M059J (cell line): ENCODE data around the gene CCNT2. TPM values are rescaled to one million over a fixed set of nuclear protein-coding genes. Genes with fewer than 3 reads are reported as not detected.
"Not testable (repeated sequence)": the region's sequence is repeated elsewhere in the genome, so short reads cannot be mapped to it uniquely, and the experiment has no call there.

ENCODE experiments used
- DNase-seq: peaks from one replicate; pipeline ENCODE4 v3.0.0-alpha.2; 2012; ENCODE audit warnings: low read depth
- total RNA-seq: library from RNA; depleted of rRNA; stranded (reverse); fragments of >200 nt; shearing (Covaris generic); gene quantifications from 2 replicates; pipeline ENCODE4 v1.2.3, GENCODE V29; 2014

CCNT2 gene
- total RNA-seq, 1 experiment from 2014 or later: 11.7 TPM

DNA sequence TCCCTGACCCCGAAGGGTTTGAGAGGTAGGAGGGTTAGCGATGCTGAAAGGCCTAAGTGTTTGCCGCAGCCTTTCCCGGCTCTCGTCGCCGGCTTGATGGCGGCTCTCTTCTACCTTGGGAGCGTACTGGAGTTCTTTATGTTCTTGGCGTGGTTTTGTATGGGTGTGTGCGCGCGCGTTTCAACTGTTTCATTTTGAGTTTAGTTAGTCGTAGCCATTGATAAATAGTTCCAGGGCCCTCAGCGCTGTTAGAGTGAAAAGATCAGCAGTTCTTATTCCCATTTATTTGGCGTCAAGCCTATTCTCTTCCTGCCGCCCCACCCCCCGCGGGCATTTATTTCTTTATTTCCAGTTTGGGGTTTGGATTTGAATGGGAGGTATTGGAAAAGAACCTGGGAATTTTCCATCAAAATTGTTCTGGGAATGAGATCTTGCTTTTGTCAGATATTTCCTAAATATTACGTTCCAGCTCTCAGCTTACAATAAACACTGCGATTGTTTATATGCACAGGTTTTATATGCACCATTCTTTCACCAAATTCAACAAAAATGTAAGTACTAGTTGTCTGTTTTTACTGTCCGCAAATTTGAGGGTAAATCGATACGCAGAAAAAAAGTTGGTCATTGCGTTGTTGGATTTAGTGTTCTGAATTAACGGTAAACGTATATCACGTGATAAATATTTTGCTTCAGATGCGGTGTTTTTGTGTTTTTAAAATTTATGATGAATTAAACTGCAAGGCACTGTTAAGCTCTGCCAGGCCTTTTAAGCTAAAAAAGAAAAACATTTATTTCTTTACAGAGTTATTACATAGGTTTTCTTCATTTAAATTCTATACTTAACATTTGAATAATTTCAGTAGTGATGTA is 954 bp downstream of the CCNT2 start:
- DNase-seq: peak; percentile 45

DNA sequence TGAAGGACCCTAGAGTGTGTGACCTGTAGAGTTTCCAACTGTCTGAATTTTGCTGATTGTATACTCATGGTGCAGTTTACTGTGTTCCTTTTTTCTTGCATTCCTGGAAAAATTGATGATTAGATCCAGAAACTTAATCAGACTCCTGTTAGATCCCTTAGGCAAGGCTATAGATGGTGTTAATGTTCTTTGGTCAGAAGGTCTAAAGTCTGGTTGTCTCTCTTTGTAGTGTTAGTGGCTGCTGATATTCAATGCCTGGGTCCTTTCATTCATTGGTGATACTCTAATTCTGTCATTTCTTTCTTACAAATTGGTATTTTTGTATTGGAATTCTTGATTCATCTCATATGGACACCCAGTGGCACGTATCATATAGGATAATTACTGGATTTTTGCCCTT is 6.3 kb downstream of the CCNT2 start:
- no peak for DNase-seq

DNA sequence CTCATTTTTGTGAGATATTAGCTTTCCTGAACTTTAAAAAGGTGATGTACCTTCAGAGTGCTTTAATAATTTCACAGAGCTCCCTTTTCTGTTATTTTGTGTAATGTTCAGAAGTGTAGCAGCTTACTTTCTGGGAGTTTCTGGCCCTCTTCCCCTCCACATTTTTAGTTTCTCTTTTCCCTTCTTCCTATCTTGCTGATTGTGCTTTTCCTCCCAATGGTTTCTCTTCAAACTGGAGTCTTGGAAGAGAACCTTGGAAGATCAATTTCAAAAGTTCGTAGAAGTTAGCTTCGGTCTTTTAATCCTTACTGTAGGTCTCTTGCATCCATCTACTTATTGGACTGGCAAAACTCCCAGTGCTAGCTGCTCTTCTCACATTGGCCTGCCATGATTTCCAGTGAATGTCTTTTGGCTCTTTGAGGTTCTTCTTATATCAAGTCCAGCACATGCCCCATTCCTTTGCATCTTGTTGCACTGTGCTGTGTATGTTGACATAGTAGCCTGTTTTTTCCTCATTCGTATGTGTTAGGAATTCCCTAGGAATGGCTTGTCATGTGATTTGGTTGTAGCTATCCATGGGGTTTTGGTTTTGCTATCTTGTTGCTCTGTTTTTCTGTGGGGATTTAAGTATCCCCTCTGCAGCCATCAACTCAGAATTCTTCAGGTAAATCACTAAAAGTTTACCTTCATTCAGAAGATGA is 7.8 kb downstream of the CCNT2 start:
- no peak for DNase-seq

DNA sequence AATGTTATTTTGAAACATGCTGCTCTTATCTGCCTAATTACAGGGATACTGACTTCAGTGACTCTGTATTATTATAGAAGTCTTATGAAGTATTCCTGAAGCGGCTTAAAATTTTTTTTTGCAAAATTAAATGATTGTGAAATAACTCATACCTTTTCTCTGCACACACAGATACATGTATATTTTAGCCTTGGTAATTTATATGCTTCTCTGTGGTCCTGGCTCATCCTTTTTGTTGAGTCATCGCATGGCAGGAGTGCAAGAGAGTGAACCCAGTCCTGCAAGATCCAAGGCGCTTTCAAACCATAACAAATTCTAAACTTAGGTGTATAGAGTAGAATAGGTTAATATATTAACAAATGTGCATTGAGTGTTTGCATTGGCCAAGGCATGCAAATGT is 8.6 kb downstream of the CCNT2 start:
- peak; percentile 50 for DNase-seq

DNA sequence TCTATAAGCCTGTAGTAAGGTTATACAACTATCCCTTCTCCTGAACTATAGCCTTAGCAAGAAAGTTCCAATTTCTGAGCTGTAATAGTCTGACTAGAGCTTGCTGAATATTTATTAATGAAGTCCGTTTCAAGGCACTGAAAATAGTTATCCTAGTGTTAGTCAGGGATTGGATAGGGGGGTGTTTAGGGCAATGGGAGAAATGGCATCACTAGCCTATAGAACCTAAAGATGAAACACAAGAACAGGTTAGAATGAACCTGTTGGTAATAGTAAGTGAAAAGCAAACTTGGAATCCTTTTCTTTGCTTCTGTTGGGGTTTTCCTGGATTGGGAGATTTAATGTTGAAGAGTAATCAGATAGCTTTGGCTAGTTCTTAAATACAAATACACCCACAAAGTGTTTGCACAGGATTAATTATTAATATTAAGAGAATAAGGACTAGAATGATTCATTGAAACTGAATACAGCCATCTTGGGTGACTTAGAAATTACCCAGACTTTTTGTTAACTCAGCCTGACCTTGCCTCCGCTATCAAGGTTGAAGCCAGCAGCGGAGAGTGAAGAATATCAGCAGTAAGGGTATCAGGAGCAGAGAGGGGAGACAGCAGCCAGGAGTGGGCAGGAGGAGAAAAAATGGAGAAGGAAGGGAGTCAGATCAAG is 14.4 kb downstream of the CCNT2 start:
- DNase-seq: no peak

DNA sequence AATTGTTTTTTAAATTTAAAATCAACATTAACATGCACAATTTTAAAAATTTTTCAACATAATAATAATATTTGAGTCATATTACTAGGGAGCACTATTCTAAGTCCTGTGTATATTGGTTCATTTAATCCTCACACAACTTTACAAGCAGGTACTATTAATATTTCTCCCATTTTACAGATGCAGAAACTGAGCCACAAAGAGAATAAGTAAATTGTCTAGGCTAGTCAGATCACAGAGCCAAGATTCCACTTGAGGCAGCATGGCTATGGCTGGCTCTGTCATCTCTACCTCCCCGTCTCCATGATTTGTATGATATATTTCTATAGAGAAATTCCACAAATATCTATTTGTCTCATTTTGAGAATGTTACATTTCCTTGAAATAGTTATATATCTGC is 15.1 kb downstream of the CCNT2 start:
- DNase-seq: no peak

DNA sequence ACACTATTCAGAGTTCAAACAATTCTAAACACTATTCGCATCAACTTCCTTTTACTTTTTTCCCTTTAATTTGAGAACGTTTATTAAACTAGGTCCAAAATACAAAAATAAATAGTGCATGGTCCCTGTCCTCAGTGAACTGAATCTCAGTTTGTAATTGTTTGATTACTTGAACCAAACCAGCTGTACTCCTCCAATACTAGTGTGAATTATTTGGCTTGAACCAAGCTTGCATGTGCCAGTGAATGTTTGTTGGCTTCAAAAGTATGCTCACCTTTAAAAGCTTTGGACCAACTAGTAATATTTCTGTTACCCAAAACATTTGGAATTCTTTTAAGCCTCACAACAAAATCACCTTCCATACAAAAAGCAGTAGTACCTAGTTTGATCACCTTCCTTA is 15.5 kb downstream of the CCNT2 start:
- no peak for DNase-seq

DNA sequence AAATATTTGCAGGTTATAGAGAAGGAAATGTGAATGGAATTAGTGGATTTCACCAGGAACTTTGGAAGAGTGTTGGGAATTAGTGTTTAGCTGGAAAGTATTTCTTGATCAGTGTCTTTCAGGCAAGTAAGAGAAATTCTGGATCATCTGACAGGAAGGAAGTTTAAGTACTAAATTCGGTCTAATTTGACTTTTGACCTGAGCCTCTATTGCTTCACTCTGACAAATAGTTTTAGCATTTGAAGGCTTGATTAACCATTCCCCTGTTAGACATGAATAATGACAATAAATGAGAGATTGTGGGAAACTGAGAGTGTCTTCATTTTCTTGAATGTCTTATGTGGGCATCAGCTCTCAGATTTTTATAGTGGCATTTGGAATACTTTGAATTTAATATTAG is 16.0 kb downstream of the CCNT2 start:
- DNase-seq: no peak

DNA sequence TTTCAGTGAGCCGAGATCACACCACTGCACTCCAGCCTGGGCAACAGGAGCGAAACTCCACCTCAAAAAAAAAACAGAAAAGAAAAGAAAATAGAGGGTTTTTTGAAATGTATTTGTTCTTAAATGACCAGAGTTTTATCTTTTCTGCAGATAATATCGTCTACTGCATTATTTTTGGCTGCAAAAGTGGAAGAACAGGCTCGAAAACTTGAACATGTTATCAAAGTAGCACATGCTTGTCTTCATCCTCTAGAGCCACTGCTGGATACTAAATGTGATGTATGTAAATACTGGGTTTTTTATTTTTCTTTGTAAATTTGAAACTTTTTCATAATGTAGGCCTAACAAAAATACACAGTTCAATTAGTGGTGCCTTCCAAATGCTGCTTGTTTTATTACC is 18.1 kb downstream of the CCNT2 start:
- DNase-seq: no peak

DNA sequence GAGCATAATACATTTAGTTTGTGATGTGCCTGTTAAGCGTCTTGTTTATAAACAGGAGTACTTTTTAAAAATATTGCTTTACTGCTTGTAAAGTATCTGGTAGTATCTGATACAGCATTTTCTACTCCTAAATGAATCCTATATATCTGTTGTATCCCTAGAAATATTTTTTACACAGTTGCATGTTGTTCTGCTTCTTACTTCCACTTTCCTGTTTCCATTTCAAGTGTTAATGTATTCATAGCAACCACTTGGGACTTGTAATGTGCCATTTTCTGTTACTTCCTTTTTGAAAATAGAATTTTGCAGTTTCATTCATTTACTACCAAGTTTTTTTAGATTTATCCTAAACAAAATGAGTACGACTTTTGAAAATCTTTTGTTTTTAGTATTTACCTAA is 24.9 kb downstream of the CCNT2 start:
- no peak for DNase-seq

DNA sequence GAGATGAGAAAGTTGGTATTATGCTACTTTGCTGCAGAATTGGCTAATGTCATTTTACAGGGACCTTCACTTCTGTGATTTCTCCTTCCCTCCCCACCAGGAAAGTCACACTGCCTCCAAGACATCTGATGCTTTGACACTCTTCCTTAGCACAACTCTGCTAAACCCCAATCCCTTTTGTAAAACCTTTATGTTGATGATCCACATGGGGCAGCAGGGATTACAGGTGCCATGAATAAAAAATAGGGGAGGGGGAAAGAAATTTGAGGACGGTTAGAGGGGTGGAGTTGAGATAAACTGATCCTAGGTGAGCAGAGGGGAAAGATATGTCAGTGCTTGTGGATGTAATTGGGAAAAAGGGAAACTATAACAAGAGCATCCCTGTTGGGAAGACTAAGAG is 26.4 kb downstream of the CCNT2 start:
- DNase-seq: no peak

DNA sequence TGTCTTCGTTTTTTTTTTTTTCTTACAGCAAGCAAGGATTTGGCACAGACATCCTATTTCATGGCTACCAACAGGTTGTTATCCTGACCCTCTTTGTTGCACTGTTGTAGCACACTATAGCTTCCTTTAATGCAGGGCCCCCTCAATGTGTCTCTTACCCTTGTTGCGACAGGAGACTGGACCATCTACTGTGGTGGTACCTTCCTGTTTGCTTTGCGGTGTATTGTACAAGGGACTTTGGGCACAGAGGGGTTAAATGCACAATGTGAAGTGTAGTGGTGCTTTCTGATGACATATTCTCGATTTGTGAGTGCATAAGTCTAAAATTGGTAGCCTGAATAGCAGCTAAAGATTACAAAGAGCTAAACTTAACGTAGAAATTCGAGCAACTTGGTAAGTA is 27.5 kb downstream of the CCNT2 start:
- DNase-seq: no peak

DNA sequence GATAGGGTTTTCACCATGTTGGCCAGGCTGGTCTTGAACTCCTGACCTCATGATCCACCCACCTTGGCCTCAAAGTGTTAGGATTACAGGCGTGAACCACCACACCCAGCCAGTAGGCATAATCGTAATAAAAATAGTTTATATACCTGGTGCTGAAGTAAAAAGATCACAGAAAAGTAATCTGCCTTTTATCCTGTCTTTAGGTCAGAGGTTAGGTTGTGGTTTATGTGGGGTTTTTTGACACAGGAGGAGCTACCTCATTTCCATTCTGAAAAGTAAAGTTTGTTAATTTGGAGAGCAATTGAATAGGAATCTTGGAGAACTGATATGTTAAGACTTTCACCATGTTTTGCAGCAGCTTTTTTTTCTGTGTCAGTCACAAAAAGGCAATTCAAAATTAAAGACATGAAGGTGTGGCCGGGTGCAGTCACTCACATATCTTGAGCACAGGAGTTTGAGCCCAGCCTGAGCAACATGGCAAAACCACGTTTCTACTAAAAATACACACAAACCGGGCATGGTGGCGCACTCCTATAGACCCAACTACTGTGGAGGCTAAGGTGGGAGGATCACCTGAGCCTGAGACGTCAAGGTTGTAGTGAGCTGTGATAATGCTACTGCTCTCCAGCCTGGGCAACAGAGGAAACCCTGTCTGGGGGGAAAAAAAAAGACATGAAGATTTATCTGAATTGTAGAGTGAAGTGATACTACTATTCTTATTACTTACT is 31.5 kb downstream of the CCNT2 start:
- DNase-seq: no peak

DNA sequence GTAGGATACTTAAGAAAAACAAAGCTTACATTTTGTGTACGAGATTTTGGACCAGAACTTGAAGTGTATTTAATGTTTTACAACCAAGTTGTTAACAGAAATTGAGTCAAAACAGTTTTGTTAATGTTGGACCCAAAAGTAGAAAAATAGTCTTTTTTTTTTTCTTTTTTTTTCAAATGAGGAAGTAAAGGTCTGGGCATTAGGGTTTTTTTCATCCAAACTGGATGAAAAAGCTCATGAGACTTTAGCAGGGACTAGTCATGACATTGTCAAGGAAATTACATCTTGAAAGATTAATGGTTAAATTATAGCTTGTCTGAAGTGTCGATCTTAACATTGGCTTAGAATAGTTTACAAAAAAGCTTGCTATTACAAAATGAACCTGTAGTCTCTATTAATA is 32.3 kb downstream of the CCNT2 start:
- no peak for DNase-seq

DNA sequence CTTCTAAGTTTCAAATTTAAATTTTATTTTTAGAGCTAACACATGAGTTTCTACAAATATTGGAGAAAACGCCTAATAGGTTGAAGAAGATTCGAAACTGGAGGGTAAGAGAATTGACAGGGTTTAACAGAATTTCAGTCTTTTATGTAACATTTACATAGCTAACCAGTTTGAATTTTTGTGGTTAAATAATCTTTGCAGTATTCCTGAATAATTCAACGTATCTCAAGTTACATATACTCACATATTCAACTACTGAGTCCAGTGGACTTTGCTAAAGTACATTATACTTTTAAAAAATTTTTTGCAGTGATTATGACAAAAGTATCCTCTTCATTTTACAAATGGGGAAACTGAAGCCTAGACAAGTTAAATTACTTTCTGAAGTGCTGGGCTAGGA is 34.0 kb downstream of the CCNT2 start:
- DNase-seq: no peak

DNA sequence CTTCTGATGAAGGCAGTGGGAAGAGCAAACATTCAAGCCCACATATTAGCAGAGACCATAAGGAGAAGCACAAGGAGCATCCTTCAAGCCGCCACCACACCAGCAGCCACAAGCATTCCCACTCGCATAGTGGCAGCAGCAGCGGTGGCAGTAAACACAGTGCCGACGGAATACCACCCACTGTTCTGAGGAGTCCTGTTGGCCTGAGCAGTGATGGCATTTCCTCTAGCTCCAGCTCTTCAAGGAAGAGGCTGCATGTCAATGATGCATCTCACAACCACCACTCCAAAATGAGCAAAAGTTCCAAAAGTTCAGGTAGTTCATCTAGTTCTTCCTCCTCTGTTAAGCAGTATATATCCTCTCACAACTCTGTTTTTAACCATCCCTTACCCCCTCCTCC is 35.4 kb downstream of the CCNT2 start:
- no peak for DNase-seq

DNA sequence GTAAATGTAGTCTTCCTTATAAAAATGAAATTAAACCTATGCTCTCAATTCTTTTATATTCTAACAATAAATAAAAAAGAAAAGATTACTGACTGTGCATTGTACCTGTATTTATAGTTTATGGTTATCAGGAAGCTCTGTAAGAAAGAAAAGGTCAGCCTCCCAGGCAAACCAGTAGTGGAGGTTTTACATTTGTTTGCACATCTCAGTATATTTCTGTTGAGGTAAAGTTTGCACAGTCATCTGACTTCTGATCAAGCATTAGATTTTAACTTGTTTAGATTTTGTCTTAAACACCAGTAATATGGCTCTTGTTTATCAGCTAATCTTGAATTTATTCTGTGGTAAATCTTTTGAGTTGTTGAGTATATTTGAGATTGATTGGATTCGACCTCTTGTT is 37.1 kb downstream of the CCNT2 start:
- no peak for DNase-seq

DNA sequence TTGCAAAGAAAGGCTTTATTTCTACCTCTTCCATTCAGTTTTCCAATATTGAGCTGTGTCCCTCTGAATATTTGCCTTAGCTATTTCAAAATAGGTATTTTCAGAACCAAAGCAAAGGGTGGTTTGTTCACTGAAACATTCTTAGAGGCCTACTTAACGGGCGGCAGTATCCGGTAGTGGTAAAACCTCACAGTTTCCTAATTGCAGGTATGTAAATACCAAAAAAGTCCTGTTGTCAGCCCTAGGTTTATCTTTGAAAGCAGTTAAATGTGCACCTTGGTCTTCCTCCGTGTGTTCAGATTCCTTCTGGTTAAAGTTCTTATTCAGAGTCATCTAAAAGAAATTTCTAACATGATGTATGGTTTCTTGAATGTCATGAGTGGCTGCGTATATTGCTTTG is 38.9 kb downstream of the CCNT2 start:
- no peak for DNase-seq

DNA sequence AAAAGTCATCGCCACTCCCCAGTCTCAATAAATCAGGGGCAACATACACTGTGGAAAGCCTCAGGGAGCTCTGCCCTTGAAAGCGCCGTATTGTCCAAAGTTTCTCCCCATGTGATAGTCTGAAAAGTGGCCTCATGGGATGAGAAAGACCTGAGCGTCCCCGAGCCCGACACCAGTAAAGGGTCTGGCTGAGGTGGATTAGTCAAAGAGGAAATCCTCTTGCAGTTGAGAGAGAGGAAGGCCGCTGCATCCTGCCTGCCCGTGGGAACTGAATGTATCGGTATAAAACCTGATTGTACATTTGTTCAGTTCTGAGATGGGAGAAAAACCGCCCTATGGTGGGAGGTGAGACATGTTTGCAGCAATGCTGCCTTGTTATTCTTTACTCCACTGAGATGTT is 48.5 kb downstream of the CCNT2 start:
- not testable (repeated sequence) for DNase-seq

DNA sequence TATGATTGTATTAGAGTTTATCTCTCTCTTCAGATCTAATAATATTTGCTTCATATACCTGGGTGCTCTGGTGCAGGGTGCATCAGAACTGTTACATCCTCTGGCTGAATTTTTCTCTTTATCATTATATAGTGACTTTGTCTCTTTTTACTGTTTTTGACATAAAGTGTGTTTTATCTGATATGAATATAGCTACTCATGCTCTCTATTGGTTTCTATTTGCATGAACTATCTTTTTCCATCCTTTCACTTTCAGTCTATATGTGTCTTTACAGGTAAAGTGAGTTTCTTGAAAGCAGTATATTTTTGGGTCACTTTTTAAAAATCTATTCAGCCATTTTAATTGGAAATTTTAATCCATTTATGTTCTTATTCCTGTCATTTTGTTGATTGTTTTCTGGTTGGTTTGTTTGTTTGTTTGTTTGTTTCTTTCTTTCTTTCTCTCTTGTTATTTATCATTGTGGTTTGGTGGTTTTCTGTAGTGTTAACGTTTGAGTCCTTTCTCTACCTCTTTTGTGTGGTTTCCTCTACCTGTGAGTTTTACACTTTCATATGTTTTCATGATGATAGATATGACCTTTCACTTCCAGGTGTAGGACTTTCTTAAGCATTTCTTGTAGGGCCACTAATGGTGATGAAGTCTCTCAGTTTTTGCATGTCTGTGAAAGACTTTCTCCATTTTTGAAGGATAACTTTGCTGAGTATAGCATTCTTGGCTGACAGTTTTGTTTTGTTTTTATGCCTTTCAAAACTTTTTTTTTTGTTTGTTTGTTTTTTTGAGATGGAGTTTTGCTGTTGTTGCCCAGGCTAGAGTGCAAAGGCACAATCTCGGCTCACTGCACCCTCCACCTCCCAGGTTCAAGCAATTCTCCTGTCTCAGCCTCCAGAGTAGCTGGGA is 54.9 kb downstream of the CCNT2 start:
- DNase-seq: no peak
